NCI-H1092 treated with DMSO at 0.1 percent for 48 hours (cell line): ENCODE results near the gene DUSP23.

ENCODE experiments used
- DNase-seq: peaks from one replicate; lab custom pipeline; 2025; lab: John Stamatoyannopoulos, UW

DUSP23 gene

GRCh38 chr1:159780583-159781582, at the start of gene DUSP23:
DUSP23 (plus strand) TSS chr1:159780962; CDS start chr1:159781101, 139 bp downstream.
- DNase-seq = peak; percentile 97

GRCh38 chr1:159737238-159737916, 43.4 kb upstream of the DUSP23 start:
- no peak for DNase-seq

GRCh38 chr1:159743651-159744410, 36.9 kb upstream of the DUSP23 start:
- no peak for DNase-seq

GRCh38 chr1:159746666-159747065, 34.1 kb upstream of the DUSP23 start:
- DNase-seq = no peak

- no peak for DNase-seq
Observed at GRCh38 chr1:159748370-159748769, 32.4 kb upstream of the DUSP23 start.

- DNase-seq = no peak
Observed at GRCh38 chr1:159749630-159750029, 31.1 kb upstream of the DUSP23 start.

GRCh38 chr1:159750621-159751020, 30.1 kb upstream of the DUSP23 start:
- no peak for DNase-seq

- DNase-seq = no peak
Observed at GRCh38 chr1:159751031-159751430, 29.7 kb upstream of the DUSP23 start.

GRCh38 chr1:159752135-159752580, 28.6 kb upstream of the DUSP23 start:
- no peak for DNase-seq

GRCh38 chr1:159753386-159753785, 27.4 kb upstream of the DUSP23 start:
- DNase-seq = no peak

GRCh38 chr1:159755451-159756007, 25.2 kb upstream of the DUSP23 start:
- no peak for DNase-seq

GRCh38 chr1:159756397-159756796, 24.4 kb upstream of the DUSP23 start:
- DNase-seq = no peak

- no peak for DNase-seq
Observed at GRCh38 chr1:159763686-159764085, 17.1 kb upstream of the DUSP23 start.

- DNase-seq = no peak
Observed at GRCh38 chr1:159765806-159766205, 15.0 kb upstream of the DUSP23 start.

- DNase-seq = no peak
Observed at GRCh38 chr1:159771127-159771895, 9.5 kb upstream of the DUSP23 start.

- DNase-seq = no peak
Observed at GRCh38 chr1:159774465-159774864, 6.3 kb upstream of the DUSP23 start.

GRCh38 chr1:159775716-159776115, 5.0 kb upstream of the DUSP23 start:
- DNase-seq = no peak

GRCh38 chr1:159778266-159778665, 2.5 kb upstream of the DUSP23 start:
- DNase-seq = no peak

- no peak for DNase-seq
Observed at GRCh38 chr1:159779403-159779851, 1.3 kb upstream of the DUSP23 start.

- no peak for DNase-seq
Observed at GRCh38 chr1:159781992-159782391, 1.2 kb downstream of the DUSP23 start.

- DNase-seq = no peak
Observed at GRCh38 chr1:159783724-159784123, 3.0 kb downstream of the DUSP23 start.
